Ramos (cell line): ENCODE results near the gene LRRC53.

Source experiments
- in situ Hi-C: fragments of 300-500 bp; cut with MboI; formaldehyde crosslinking; loops from one replicate; pipeline ENCODE4 v1.14.3; 2022; ENCODE audit warnings: low sequenced_read_pairs; ENCODE audit not compliant: unreplicated experiment

The LRRC53 gene

GRCh38 chr1:74504125-74504932 is 8.1 kb downstream of the LRRC53 start:
- in situ Hi-C loops: no loop called here

GRCh38 chr1:74502858-74503257 is 9.6 kb downstream of the LRRC53 start:
- in situ Hi-C loops: no loop called here

- in situ Hi-C loops: no loop called here
Measured at GRCh38 chr1:74502432-74502831, 10.0 kb downstream of the LRRC53 start.

GRCh38 chr1:74498901-74499300 is 13.5 kb downstream of the LRRC53 start:
- in situ Hi-C loops: no loop called here

GRCh38 chr1:74496669-74497068 is 15.7 kb downstream of the LRRC53 start:
- in situ Hi-C loops: no loop called here

GRCh38 chr1:74486036-74486435 is 26.4 kb downstream of the LRRC53 start:
- in situ Hi-C loops: no loop called here

GRCh38 chr1:74485622-74486021 is 26.8 kb downstream of the LRRC53 start:
- in situ Hi-C loops: no loop called here

GRCh38 chr1:74481607-74482006 is 30.8 kb downstream of the LRRC53 start:
- in situ Hi-C loops: no loop called here

- in situ Hi-C loops: no loop called here
Measured at GRCh38 chr1:74480068-74480467, 32.3 kb downstream of the LRRC53 start.

GRCh38 chr1:74478979-74479378 is 33.4 kb downstream of the LRRC53 start:
- in situ Hi-C loops: no loop called here

GRCh38 chr1:74474585-74474984 is 37.8 kb downstream of the LRRC53 start:
- in situ Hi-C loops: no loop called here

- in situ Hi-C loops: no loop called here
Measured at GRCh38 chr1:74471470-74471869, 40.9 kb downstream of the LRRC53 start.

GRCh38 chr1:74470936-74471335 is 41.5 kb downstream of the LRRC53 start:
- in situ Hi-C loops: no loop called here

- in situ Hi-C loops: no loop called here
Measured at GRCh38 chr1:74470251-74470650, 42.2 kb downstream of the LRRC53 start.

- in situ Hi-C loops: no loop called here
Measured at GRCh38 chr1:74468982-74469603, 43.3 kb downstream of the LRRC53 start.

- in situ Hi-C loops: no loop called here
Measured at GRCh38 chr1:74467786-74468377, 44.5 kb downstream of the LRRC53 start.

- in situ Hi-C loops: no loop called here
Measured at GRCh38 chr1:74465193-74465681, 47.2 kb downstream of the LRRC53 start.

GRCh38 chr1:74464037-74464436 is 48.4 kb downstream of the LRRC53 start:
- in situ Hi-C loops: no loop called here

- in situ Hi-C loops: no loop called here
Measured at GRCh38 chr1:74463333-74463988, 49.0 kb downstream of the LRRC53 start.

GRCh38 chr1:74457253-74457652 is 55.2 kb downstream of the LRRC53 start:
- in situ Hi-C loops: no loop called here

- in situ Hi-C loops: no loop called here
Measured at GRCh38 chr1:74455390-74455789, 57.0 kb downstream of the LRRC53 start.
